ENCODE results near the gene ULBP1. TPM values are rescaled to one million over a fixed set of nuclear protein-coding genes. Genes with fewer than 3 reads are reported as not detected.
"Not testable (repeated sequence)": the region's sequence is repeated elsewhere in the genome, so short reads cannot be mapped to it uniquely, and the experiment has no call there.

ULBP1 gene
- total RNA-seq, 1 donor from 2014 or later = 0.16 TPM

GRCh38 chr6:150015281-150016001 lies 51.7 kb downstream of the ULBP1 start:
- intact Hi-C loops (cut with DNase I) = loop anchor here (2.0 to 5.0 kb wide), 2 partner anchors 81 to 183 kb away; no protein-coding TSS in a partner anchor
- not testable (repeated sequence) for DNase-seq (ENCODE audit: low spot score)

GRCh38 chr6:150016324-150017185 lies 52.8 kb downstream of the ULBP1 start:
- intact Hi-C loops (cut with DNase I) = loop anchor here (2.0 to 5.0 kb wide), 2 partner anchors 82 to 184 kb away; no protein-coding TSS in a partner anchor
- DNase-seq (ENCODE audit: low spot score) = no peak

- intact Hi-C loops (cut with DNase I) = loop anchor here (2.0 to 5.0 kb wide), 2 partner anchors 82 to 185 kb away; no protein-coding TSS in a partner anchor
- not testable (repeated sequence) for DNase-seq (ENCODE audit: low spot score)
Measured at GRCh38 chr6:150017186-150017521, 53.4 kb downstream of the ULBP1 start.

GRCh38 chr6:150018846-150019580 lies 55.3 kb downstream of the ULBP1 start:
- intact Hi-C loops (cut with DNase I) = loop anchor here (5.0 kb wide), 1 partner anchor 187 kb away; no protein-coding TSS in a partner anchor
- no peak for DNase-seq (ENCODE audit: low spot score)

GRCh38 chr6:150021870-150022269 lies 58.1 kb downstream of the ULBP1 start:
- intact Hi-C loops (cut with DNase I) = not testable (repeated sequence)

More at GRCh38 chr6:150021870-150022269, 58.1 kb downstream of the ULBP1 start:
- DNase-seq (ENCODE audit: low spot score) = not testable (repeated sequence)

Other genes with a start within 250 kb of the ULBP1 start
- 14.6 TPM for gene LATS1, start 245.8 kb upstream of the ULBP1 start, total RNA-seq
- 23.2 TPM for gene NUP43, start 217.4 kb upstream of the ULBP1 start, total RNA-seq
- 130 TPM for gene PCMT1, start 214.2 kb upstream of the ULBP1 start, total RNA-seq
- 11.6 TPM for gene LRP11, start 99.6 kb upstream of the ULBP1 start, total RNA-seq
- not detected for gene RAET1E, start 65.8 kb upstream of the ULBP1 start, total RNA-seq
- gene RAET1G, start 40.8 kb upstream of the ULBP1 start, total RNA-seq = 0.35 TPM
- gene ULBP2, start 21.9 kb upstream of the ULBP1 start, total RNA-seq = 1.1 TPM
- not detected for gene RAET1L, start 61.6 kb downstream of the ULBP1 start, total RNA-seq
- 0.57 TPM for gene ULBP3, start 105.2 kb downstream of the ULBP1 start, total RNA-seq
- gene PPP1R14C, start 179.1 kb downstream of the ULBP1 start, total RNA-seq = 91.5 TPM